K562 (cell line): ENCODE data around the gene ADGRB3. TPM values are rescaled to one million over a fixed set of nuclear protein-coding genes. Genes with fewer than 3 reads are reported as not detected.

Experiments
- ARID1B ChIP-seq: fragments of 450-650 bp; IDR thresholded peaks from 2 replicates; pipeline ENCODE4 v1.6.1; 2016; ENCODE audit warnings: antibody characterized with exemption, mild to moderate bottlenecking, inconsistent platforms
- ATF1 ChIP-seq, 2 experiments: fragments of 450-650 bp in 1 of 2; IDR thresholded peaks; 2 replicates each; pipeline ENCODE4 v1.6.1; 2016; ENCODE audit warnings: missing compliant biosample characterization in 1 of 2, missing genetic modification characterization in 1 of 2
- CAMTA2 ChIP-seq: fragments of 250-450 bp; sonication (Bioruptor Pico); conservative IDR thresholded peaks from 2 replicates; pipeline ENCODE4 v1.5.1; 2022
- CC2D1A ChIP-seq: fragments of 450-650 bp; IDR thresholded peaks from 2 replicates; pipeline ENCODE4 v1.6.1; 2017; ENCODE audit warnings: mild to moderate bottlenecking
- CCNT2 ChIP-seq: IDR thresholded peaks from 2 replicates; pipeline ENCODE4 v1.6.1; 2011; ENCODE audit warnings: borderline replicate concordance, low read depth, mild to moderate bottlenecking, moderate library complexity, mixed read lengths, low read length; ENCODE audit not compliant: insufficient read length; ENCODE audit errors: extremely low read depth
- ELF2 ChIP-seq: fragments of 250-450 bp; sonication (Bioruptor Pico); IDR thresholded peaks from 2 replicates; pipeline ENCODE4 v1.5.0; 2021; ENCODE audit warnings: mild to moderate bottlenecking
- IRF2 ChIP-seq: sonication (generic); formaldehyde crosslinking; IDR thresholded peaks from 2 replicates; pipeline ENCODE4 v1.8.1; 2022; ENCODE audit warnings: mild to moderate bottlenecking, missing genetic modification reagents
- KHSRP ChIP-seq: fragments of 450-650 bp; IDR thresholded peaks from 2 replicates; pipeline ENCODE4 v1.6.1; 2017
- LEF1 ChIP-seq: fragments of 450-650 bp; IDR thresholded peaks from 2 replicates; pipeline ENCODE4 v1.6.1; 2016; ENCODE audit warnings: mild to moderate bottlenecking
- NBN ChIP-seq: fragments of 450-650 bp; IDR thresholded peaks from 2 replicates; pipeline ENCODE4 v1.6.1; 2016; ENCODE audit warnings: low read depth, mild to moderate bottlenecking
- NR2C2 ChIP-seq, 2 experiments: fragments of 200-800 bp in 1 of 2; sonication (Bioruptor generic) in 1 of 2; sonication (generic) in 1 of 2; formaldehyde crosslinking in 1 of 2; IDR thresholded peaks; 2 replicates each; pipeline versions ENCODE4 v1.6.1 to v1.8.0; 2016 to 2022; ENCODE audit warnings: mild to moderate bottlenecking in 1 of 2, missing compliant biosample characterization in 1 of 2, missing genetic modification characterization in 1 of 2, missing genetic modification reagents in 1 of 2
- TAF15 ChIP-seq: fragments of 200-400 bp; formaldehyde crosslinking; IDR thresholded peaks from 2 replicates; pipeline ENCODE4 v1.6.1; 2017; ENCODE audit warnings: mild to moderate bottlenecking, low read depth, low read length, moderate library complexity
- ZNF133 ChIP-seq: fragments of 250-450 bp; sonication (Bioruptor Pico); IDR thresholded peaks from 2 replicates; pipeline ENCODE4 v1.4.0; 2020; ENCODE audit warnings: mild to moderate bottlenecking
- ZNF174 ChIP-seq: fragments of 250-450 bp; sonication (Bioruptor Pico); IDR thresholded peaks from 2 replicates; pipeline ENCODE4 v1.4.0; 2020; ENCODE audit warnings: mild to moderate bottlenecking
- ZNF23 ChIP-seq: fragments of 250-450 bp; sonication (Bioruptor Pico); IDR thresholded peaks from 2 replicates; pipeline ENCODE4 v1.4.0; 2020; ENCODE audit warnings: mild to moderate bottlenecking
- ZNF639 ChIP-seq, 2 experiments: fragments of 200-800 bp in 1 of 2; sonication (Bioruptor generic) in 1 of 2; sonication (generic) in 1 of 2; formaldehyde crosslinking in 1 of 2; IDR thresholded peaks in 1 of 2; conservative IDR thresholded peaks in 1 of 2; 2 replicates each; pipeline versions ENCODE4 v1.5.0 to v1.6.1; 2016 to 2020; ENCODE audit warnings: missing compliant biosample characterization in 1 of 2, missing genetic modification characterization in 1 of 2, missing genetic modification reagents in 1 of 2
- ZNF668 ChIP-seq: fragments of 250-450 bp; sonication (Bioruptor Pico); IDR thresholded peaks from 2 replicates; pipeline ENCODE4 v1.8.0; 2022; ENCODE audit warnings: mild to moderate bottlenecking, inconsistent platforms
- ZNF766 ChIP-seq: fragments of 200-800 bp; sonication (Bioruptor generic); conservative IDR thresholded peaks from 2 replicates; pipeline ENCODE4 v1.6.1; 2016; ENCODE audit warnings: missing genetic modification characterization, missing compliant biosample characterization
- polyA plus RNA-seq, 8 experiments: library from polyadenylated mRNA; depleted of rRNA in 4 of 8; stranded (reverse) in 5 of 8; unstranded in 3 of 8; fragments of >200 nt; fragmentation: Nextera tagmentation in 2 of 8; fragmentation: Illumina TruSeq in 1 of 8; extraction: Ambion mirVana in 2 of 8; extraction: Trizol in 1 of 8; gene quantifications; 2 replicates each; pipeline versions ENCODE4 v1.2.1 to v1.2.3, GENCODE V29; 2011 to 2014; ENCODE audit warnings: inconsistent platforms in 1 of 8, missing spikeins in 1 of 8
- total RNA-seq, 7 experiments: library from RNA; depleted of rRNA in 6 of 7; stranded (reverse); fragments of >200 nt in 6 of 7; fragmentation: Illumina TruSeq in 2 of 7; extraction: Trizol in 2 of 7; gene quantifications; 2 replicates each; pipeline versions ENCODE4 v1.2.1 to v1.2.3, GENCODE V29; 2011 to 2021; ENCODE audit warnings: low replicate concordance in 1 of 7
- TF ChIP-seq, protein P1 (sequence below), 2 experiments: fragments of 450-650 bp; IDR thresholded peaks; 2 replicates each; pipeline ENCODE4 v1.6.1; 2016
- TF ChIP-seq, protein P2 (sequence below): IDR thresholded peaks from 2 replicates; pipeline ENCODE4 v1.6.1; 2012; ENCODE audit warnings: low read depth, low read length, improper control_type of control experiment, borderline replicate concordance

ADGRB3 gene
- total and polyA plus RNA-seq, 9 of the 15 experiments (the other 6 are each of a cell fraction or from before 2014, with no cell fraction given), result 0.90 to 7.8 (median 2.4) TPM

DNA sequence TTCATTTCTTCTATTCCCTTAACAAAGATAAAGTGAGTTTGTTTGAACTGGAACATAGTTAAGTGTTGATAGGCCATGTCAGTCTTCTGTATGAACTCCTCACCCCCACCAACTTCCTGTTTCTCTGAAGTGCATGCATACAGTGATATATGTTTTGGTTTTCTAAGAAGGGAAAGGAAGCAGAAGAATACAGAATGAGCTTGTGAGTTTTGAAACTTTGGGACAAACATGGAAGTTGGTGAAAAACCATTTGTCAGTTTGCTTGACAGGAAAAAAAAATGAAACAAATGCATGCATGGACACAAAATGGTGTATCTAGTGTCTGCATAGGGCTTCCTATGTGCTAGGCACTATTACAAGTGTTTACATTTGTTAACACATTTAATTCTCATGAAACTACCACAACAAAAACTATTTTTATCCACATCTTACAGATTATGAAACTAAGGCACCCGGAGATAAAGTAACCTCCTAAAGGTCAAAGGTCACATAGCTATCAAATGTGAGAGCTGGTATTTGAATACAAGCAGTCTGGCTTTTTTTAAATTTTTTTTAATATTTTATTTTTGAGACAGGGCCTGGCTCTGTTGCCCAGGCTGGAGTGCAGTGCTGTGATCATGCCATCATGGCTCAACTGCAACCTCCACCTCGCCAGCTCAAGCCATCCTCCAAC is 105.9 kb downstream of the ADGRB3 start (continued):
- no peak; the same call in 1 of the 2 replicates for TF ChIP-seq NR2C2 (CRISPR knock-in tag; IDR thresholded peaks at IDR 0.05)
- peak; percentile 96 for TF ChIP-seq NR2C2 (tag; IDR thresholded peaks at IDR 0.05)
- TF ChIP-seq, protein P1, sequence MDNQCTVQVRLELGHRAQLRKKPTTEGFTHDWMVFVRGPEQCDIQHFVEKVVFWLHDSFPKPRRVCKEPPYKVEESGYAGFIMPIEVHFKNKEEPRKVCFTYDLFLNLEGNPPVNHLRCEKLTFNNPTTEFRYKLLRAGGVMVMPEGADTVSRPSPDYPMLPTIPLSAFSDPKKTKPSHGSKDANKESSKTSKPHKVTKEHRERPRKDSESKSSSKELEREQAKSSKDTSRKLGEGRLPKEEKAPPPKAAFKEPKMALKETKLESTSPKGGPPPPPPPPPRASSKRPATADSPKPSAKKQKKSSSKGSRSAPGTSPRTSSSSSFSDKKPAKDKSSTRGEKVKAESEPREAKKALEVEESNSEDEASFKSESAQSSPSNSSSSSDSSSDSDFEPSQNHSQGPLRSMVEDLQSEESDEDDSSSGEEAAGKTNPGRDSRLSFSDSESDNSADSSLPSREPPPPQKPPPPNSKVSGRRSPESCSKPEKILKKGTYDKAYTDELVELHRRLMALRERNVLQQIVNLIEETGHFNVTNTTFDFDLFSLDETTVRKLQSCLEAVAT (IDR thresholded peaks at IDR 0.05), result peak in 1 of 2 experiments; percentile 51; a peak in 1 of 4 replicates
- no peak for TF ChIP-seq IRF2 (CRISPR knock-in tag)
- peak; percentile 88 for TF ChIP-seq ZNF23 (CRISPR knock-in tag)
- TF ChIP-seq ZNF668, result peak; percentile 91; the same call in 1 of the 2 replicates
- peak in 1 of 2 experiments; percentile 96; a peak in 2 of 4 replicates for TF ChIP-seq ZNF639 (CRISPR knock-in tag; conservative IDR thresholded peaks at IDR 0.05 in 1 of 2, IDR thresholded peaks at IDR 0.05 in 1 of 2)
- peak; percentile 61 for TF ChIP-seq CCNT2
- peak; percentile 78 for TF ChIP-seq ELF2 (CRISPR knock-in tag)
- TF ChIP-seq ARID1B, result peak; percentile 80
- TF ChIP-seq KHSRP, result 0 out of 2 replicates have a peak, but pooled peaks have one; percentile 13
- peak; percentile 38 for TF ChIP-seq CC2D1A
- 0 out of 2 replicates have a peak, but pooled peaks have one; percentile 70 for TF ChIP-seq ZNF174
- peak; percentile 92 for TF ChIP-seq ZNF766 (CRISPR knock-in tag)
- TF ChIP-seq ATF1 (CRISPR knock-in tag; IDR thresholded peaks at IDR 0.05), result no peak
- TF ChIP-seq ATF1 (tag; IDR thresholded peaks at IDR 0.05), result peak; percentile 48
- TF ChIP-seq CAMTA2 (CRISPR knock-in tag), result peak; percentile 77; the same call in 1 of the 2 replicates
- TF ChIP-seq TAF15, result no peak
- 0 out of 2 replicates have a peak, but pooled peaks have one; percentile 45 for TF ChIP-seq ZNF133 (CRISPR knock-in tag)
- peak; percentile 92 for TF ChIP-seq LEF1
- TF ChIP-seq, protein P2, sequence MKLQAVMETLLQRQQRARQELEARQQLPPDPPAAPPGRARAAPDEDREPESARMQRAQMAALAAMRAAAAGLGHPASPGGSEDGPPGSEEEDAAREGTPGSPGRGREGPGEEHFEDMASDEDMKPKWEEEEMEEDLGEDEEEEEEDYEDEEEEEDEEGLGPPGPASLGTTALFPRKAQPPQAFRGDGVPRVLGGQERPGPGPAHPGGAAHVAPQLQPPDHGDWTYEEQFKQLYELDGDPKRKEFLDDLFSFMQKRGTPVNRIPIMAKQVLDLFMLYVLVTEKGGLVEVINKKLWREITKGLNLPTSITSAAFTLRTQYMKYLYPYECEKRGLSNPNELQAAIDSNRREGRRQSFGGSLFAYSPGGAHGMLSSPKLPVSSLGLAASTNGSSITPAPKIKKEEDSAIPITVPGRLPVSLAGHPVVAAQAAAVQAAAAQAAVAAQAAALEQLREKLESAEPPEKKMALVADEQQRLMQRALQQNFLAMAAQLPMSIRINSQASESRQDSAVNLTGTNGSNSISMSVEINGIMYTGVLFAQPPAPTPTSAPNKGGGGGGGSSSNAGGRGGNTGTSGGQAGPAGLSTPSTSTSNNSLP, result no peak
- TF ChIP-seq NBN, result peak; percentile 80
